Measurements from ENCODE around the gene GREB1. TPM values are rescaled to one million over a fixed set of nuclear protein-coding genes. Genes with fewer than 3 reads are reported as not detected.

Gene GREB1
- total and polyA plus RNA-seq, 2 donors (not counting 1 experiment from before 2014, with no cell fraction given): 0.04 to 0.39 TPM

DNA sequence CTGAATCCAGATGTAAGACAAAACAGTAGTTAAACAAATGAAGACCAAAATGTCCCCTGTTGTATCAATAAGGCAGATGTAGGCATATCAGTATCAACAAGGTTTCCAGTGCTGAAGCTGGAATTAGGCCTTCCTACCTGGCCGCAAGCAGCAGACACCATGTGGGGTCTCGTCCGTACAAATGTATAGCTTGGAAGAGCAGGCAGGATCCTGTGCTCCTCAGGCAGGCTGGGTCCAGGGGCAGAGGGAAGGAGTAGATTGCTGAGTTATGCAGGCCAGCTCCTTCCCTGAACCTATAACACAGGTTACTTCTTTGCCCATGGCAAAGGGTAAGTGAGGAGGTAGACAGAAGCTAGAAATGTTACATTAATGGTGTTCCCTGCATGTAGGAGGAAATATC, 112.7 kb downstream of the GREB1 start:
- Mint-ChIP-seq H3K9me3 (ENCODE audit: insufficient read depth) (no peaks in the 10 kb centered on the region), H3K27ac (no peak overlapping the region), H3K4me1 (no peaks in the 10 kb centered on the region), H3K4me3 (no peak overlapping the region), H3K27me3 (peaks cover 19% of the 10 kb centered on the region)
- H3K9me3 ChIP-seq (ENCODE audit: control extremely low read depth in 1 of 3, control insufficient read depth in 2 of 3, insufficient read depth in 1 of 3, low read length in 2 of 3): no peaks in the 10 kb centered on the region
- peaks cover 0 to 6% (median 2%) of the 10 kb centered on the region in 4 experiments for H3K27me3 ChIP-seq (replicated peaks in 1 of 4; ENCODE audit: control extremely low read depth in 1 of 4, control insufficient read depth in 3 of 4, insufficient read depth in 4 of 4, low read length in 3 of 4)
- no peak overlapping the region for H3K27ac ChIP-seq (ENCODE audit: low read length in 2 of 2)
- no peak overlapping the region for H2AFZ ChIP-seq (ENCODE audit: insufficient read depth, low read depth, low read length, poor library complexity, severe bottlenecking)
- H3K9ac ChIP-seq (ENCODE audit: low read length): no peak overlapping the region
- H3K4me2 ChIP-seq (replicated peaks; ENCODE audit: low read depth, low read length, poor library complexity, severe bottlenecking): no peak overlapping the region
- intact Hi-C loops (cut with micrococcal nuclease): no loop called here
- ChIA-PET POLR2A (no interaction called here), CTCF (no interaction called here)
- TF ChIP-seq, protein P1, sequence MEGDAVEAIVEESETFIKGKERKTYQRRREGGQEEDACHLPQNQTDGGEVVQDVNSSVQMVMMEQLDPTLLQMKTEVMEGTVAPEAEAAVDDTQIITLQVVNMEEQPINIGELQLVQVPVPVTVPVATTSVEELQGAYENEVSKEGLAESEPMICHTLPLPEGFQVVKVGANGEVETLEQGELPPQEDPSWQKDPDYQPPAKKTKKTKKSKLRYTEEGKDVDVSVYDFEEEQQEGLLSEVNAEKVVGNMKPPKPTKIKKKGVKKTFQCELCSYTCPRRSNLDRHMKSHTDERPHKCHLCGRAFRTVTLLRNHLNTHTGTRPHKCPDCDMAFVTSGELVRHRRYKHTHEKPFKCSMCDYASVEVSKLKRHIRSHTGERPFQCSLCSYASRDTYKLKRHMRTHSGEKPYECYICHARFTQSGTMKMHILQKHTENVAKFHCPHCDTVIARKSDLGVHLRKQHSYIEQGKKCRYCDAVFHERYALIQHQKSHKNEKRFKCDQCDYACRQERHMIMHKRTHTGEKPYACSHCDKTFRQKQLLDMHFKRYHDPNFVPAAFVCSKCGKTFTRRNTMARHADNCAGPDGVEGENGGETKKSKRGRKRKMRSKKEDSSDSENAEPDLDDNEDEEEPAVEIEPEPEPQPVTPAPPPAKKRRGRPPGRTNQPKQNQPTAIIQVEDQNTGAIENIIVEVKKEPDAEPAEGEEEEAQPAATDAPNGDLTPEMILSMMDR (IDR thresholded peaks at IDR 0.05): no peak
- no peak for TF ChIP-seq EZH2 (IDR thresholded peaks at IDR 0.05; ENCODE audit: borderline replicate concordance, insufficient read depth, low read depth, low read length, poor library complexity, severe bottlenecking)
- DNase-seq: no peak
- 100% methylated on average over 2 of the region's 3 CpGs for WGBS (ENCODE audit: insufficient coverage)
- H3K4me3 ChIP-seq (ENCODE audit: control extremely low read depth in 1 of 5, extremely low read depth in 1 of 5, insufficient read depth in 1 of 5, low read depth in 2 of 5, low read length in 4 of 5): no peak overlapping the region
- H4K20me1 ChIP-seq (ENCODE audit: control insufficient read depth, insufficient read depth, low read length, poor library complexity, severe bottlenecking): no peaks in the 10 kb centered on the region
- H3K79me2 ChIP-seq (ENCODE audit: control insufficient read depth, insufficient read depth, low read length): no peaks in the 10 kb centered on the region
- no peak for ATAC-seq (ENCODE audit: low read depth)
- no peaks in the 10 kb centered on the region for H3K4me1 ChIP-seq (ENCODE audit: control insufficient read depth in 2 of 2, insufficient read depth in 2 of 2, low read length in 2 of 2)
- no peaks in the 10 kb centered on the region for H3K36me3 ChIP-seq (replicated peaks in 1 of 2; ENCODE audit: control extremely low read depth in 1 of 2, control insufficient read depth in 1 of 2, extremely low read depth in 1 of 2, insufficient read depth in 2 of 2, low read length in 1 of 2)

- CTCF ChIA-PET: no interaction called here
- TF ChIP-seq, protein P1 (IDR thresholded peaks at IDR 0.05): no peak
- TF ChIP-seq EZH2 (IDR thresholded peaks at IDR 0.05; ENCODE audit: borderline replicate concordance, insufficient read depth, low read depth, low read length, poor library complexity, severe bottlenecking): no peak
- no peak for DNase-seq
- Mint-ChIP-seq H3K4me1 (no peaks in the 10 kb centered on the region), H3K9me3 (ENCODE audit: insufficient read depth) (no peaks in the 10 kb centered on the region), H3K27ac (no peak overlapping the region), H3K4me3 (no peak overlapping the region), H3K27me3 (peaks cover 17% of the 10 kb centered on the region)
- Histone ChIP-seq H3K9me3 (ENCODE audit: control extremely low read depth in 1 of 3, control insufficient read depth in 2 of 3, insufficient read depth in 1 of 3, low read length in 2 of 3) (no peaks in the 10 kb centered on the region), H3K9ac (ENCODE audit: low read length) (no peak overlapping the region), H3K4me1 (ENCODE audit: control insufficient read depth in 2 of 2, insufficient read depth in 2 of 2, low read length in 2 of 2) (no peaks in the 10 kb centered on the region), H3K4me3 (ENCODE audit: control extremely low read depth in 1 of 5, extremely low read depth in 1 of 5, insufficient read depth in 1 of 5, low read depth in 2 of 5, low read length in 4 of 5) (no peak overlapping the region), H3K36me3 (replicated peaks in 1 of 2; ENCODE audit: control extremely low read depth in 1 of 2, control insufficient read depth in 1 of 2, extremely low read depth in 1 of 2, insufficient read depth in 2 of 2, low read length in 1 of 2) (no peaks in the 10 kb centered on the region), H3K4me2 (replicated peaks; ENCODE audit: low read depth, low read length, poor library complexity, severe bottlenecking) (no peak overlapping the region), H4K20me1 (ENCODE audit: control insufficient read depth, insufficient read depth, low read length, poor library complexity, severe bottlenecking) (no peaks in the 10 kb centered on the region), H3K79me2 (ENCODE audit: control insufficient read depth, insufficient read depth, low read length) (no peaks in the 10 kb centered on the region), H3K27ac (ENCODE audit: low read length in 2 of 2) (no peak overlapping the region), H2AFZ (ENCODE audit: insufficient read depth, low read depth, low read length, poor library complexity, severe bottlenecking) (no peak overlapping the region), H3K27me3 (replicated peaks in 1 of 4; ENCODE audit: control extremely low read depth in 1 of 4, control insufficient read depth in 3 of 4, insufficient read depth in 4 of 4, low read length in 3 of 4) (peaks cover 0 to 6% (median 2%) of the 10 kb centered on the region in 4 experiments)
- POLR2A ChIA-PET: no interaction called here
- ATAC-seq (ENCODE audit: low read depth): no peak
- intact Hi-C loops (cut with micrococcal nuclease): no loop called here
- WGBS (ENCODE audit: insufficient coverage): 72% methylated on average over 4 of the region's 7 CpGs
These were observed 114.2 kb downstream of the GREB1 start for GRCh38 chr2:11647834-11648600.

All from B cell (primary cell).